HG03442 (cell line): ENCODE data around the gene NUP62CL.
A peak's percentile ranks its signal among the peaks of the same experiment; 100 is the strongest.
"Not testable (repeated sequence)": the region's sequence is repeated elsewhere in the genome, so short reads cannot be mapped to it uniquely, and the experiment has no call there.

Source experiments
- ATAC-seq: cut with Tn5 transposase; IDR thresholded peaks from one replicate; pipeline ENCODE4 v1.9.1; 2021; ENCODE audit warnings: mild to moderate bottlenecking, moderate library complexity; ENCODE audit not compliant: unreplicated experiment

Gene NUP62CL, protein sequence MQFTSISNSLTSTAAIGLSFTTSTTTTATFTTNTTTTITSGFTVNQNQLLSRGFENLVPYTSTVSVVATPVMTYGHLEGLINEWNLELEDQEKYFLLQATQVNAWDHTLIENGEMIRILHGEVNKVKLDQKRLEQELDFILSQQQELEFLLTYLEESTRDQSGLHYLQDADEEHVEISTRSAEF

DNA sequence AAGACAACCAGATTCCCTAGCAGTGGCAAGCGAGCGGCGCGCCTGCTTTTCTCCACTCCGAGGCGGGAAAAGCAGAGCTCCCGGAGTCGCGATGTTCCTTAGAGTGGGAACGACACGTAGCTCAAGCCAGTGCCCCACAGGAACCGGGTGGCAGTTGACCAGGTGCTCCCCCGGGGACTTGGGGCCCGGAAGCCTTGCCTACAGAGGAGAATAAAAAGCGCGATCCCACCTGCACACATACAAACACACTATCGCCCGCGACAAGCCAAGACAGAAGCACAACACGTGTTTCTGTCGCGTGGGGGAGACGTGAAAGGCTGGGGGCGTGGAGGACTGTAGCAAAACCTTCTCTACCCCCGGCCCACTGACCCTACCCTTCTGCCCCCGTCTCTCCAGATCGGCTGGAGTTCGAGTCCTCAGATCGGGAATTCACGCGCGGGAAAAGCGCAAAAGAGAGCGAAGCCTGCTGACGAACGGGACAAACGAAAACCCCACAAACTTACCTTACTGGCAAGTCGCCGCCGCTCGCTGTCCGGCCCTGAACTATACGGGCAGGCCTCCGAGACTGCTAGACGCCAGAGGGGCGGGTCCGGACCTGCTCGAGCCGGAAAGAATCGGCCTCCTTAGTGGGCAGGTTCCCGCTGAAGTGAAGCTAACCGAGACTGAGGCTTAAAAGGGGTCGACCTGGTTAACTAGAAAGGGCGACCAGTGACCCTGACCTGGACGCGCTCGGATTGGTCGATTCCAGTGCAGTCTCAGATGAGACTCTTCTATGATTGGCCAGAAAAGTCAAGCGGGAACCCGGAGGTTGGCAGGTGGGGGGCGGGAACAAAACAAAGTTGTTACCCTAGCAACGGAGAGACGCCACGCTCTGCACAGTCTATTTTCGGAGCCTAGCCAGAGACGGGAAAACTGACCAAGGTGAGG, at the start of gene NUP62CL, which contains the start of gene DNAAF6:
Gene NUP62CL, minus strand, starts transcription at position 664 of the 927 bp plus-strand sequence. CDS start 31,287 bp downstream, outside the sequence.
Gene DNAAF6, plus strand, starts transcription at position 842 of the 927 bp plus-strand sequence. CDS start 6,265 bp downstream, outside the sequence.
- ATAC-seq, result peak; percentile 97

GRCh38 chrX:107228486-107228819, 22.2 kb upstream of the NUP62CL start:
- no peak for ATAC-seq

DNA sequence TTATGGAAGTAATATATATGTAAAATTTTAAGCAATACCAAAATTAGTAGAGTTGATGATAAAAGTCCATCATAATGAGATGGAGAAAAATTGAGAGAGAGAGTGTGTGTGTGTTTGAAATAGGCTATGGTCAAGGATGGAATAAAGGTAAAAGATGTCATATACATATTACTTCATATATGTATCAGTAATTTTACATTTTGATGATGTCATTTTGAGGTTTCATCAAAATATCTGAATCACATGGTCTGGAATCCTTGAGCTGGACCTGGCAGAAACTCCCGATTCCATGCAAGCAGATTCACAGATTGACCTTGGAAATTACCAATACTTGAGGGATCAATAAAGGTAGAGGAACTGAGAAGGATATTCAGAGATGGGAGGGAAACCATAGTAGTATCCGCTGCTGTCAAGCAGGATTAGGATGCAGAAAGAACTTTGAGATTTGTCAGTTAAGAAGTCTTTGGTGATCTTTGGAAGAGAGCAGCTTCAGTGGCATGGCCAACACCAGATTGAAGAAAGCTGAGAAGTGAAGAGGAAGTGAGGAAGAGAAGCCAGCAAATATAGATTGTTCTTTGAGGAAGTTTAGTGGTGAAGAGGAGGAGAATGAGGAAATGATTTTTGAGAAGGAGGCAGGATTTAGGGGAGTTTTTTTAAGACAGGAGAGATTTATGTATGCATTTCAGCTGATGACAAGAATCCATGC, 21.7 kb upstream of the NUP62CL start:
- no peak for ATAC-seq

- ATAC-seq, result no peak
These were observed 20.5 kb upstream of the NUP62CL start for GRCh38 chrX:107226757-107227156.

- ATAC-seq, result no peak
These were observed 7.2 kb upstream of the NUP62CL start for GRCh38 chrX:107213477-107213876.

- ATAC-seq, result no peak
These were observed 1.7 kb upstream of the NUP62CL start for GRCh38 chrX:107207943-107208342.

GRCh38 chrX:107207089-107207488, 856 bp upstream of the NUP62CL start:
- ATAC-seq, result no peak

DNA sequence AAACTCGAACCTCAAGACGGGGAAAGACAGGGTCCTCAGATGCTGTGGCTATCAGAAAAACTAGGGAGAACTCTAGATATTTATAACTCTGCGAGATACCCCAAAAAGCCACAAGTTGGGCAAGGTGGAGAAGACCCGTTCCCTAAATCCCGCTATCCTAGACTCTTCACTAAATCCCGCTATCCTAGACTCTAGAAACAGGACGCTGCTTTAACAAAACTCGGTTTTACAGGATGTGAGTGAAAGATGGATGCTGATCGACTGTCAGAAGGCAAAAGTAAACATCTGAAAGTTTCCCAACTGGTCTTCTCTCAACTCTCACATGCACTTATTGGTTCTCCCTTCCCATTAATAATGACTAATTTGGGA, 448 bp upstream of the NUP62CL start:
- no peak for ATAC-seq

- no peak for ATAC-seq
These were observed 2.1 kb downstream of the NUP62CL start for GRCh38 chrX:107204068-107204605.

GRCh38 chrX:107199491-107199890, 6.7 kb downstream of the NUP62CL start:
- ATAC-seq, result no peak

DNA sequence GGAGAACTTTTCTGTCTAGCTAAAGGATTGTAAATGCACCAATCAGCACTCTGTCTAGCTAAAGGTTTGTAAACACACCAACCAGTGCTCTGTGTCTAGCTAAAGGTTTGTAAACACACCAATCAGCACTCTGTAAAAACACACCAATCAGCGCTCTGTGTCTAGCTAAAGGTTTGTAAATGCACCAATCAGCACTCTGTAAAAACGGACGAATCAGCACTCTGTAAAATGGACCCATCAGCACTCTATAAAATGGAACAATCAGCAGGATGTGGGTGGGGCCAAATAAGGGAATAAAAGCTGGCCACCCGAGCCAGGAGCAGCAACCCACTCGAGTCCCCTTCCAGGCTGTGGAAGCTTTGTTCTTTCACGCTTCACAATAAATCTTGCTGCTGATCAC, 8.2 kb downstream of the NUP62CL start:
- ATAC-seq, result not testable (repeated sequence)

- ATAC-seq, result no peak
These were observed 8.9 kb downstream of the NUP62CL start for GRCh38 chrX:107197319-107197718.

- no peak for ATAC-seq
These were observed 34.7 kb downstream of the NUP62CL start for GRCh38 chrX:107171369-107172102.

GRCh38 chrX:107168712-107169111, 37.5 kb downstream of the NUP62CL start:
- no peak for ATAC-seq

DNA sequence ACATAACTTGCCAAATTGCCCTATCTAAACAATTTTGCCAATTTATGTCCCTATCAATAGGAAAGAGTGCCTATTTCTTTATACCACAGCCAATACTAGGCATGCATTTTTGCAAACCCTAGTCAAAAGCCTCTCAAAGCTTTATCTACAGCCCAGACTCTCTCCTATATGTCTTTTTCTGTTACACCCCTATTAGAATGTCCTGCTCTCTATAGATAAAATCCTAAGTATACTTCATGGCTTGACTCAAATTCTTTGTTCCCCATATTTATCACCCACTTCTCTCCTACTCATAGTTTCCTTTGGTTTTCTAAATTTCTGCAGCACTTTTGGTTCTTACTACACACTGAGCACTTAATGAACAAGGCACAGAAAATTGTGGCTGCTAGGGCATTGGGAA, 38.0 kb downstream of the NUP62CL start:
- no peak for ATAC-seq

- ATAC-seq, result no peak
These were observed 38.9 kb downstream of the NUP62CL start for GRCh38 chrX:107167163-107167921.

GRCh38 chrX:107157618-107158017, 48.6 kb downstream of the NUP62CL start:
- ATAC-seq, result not testable (repeated sequence)

DNA sequence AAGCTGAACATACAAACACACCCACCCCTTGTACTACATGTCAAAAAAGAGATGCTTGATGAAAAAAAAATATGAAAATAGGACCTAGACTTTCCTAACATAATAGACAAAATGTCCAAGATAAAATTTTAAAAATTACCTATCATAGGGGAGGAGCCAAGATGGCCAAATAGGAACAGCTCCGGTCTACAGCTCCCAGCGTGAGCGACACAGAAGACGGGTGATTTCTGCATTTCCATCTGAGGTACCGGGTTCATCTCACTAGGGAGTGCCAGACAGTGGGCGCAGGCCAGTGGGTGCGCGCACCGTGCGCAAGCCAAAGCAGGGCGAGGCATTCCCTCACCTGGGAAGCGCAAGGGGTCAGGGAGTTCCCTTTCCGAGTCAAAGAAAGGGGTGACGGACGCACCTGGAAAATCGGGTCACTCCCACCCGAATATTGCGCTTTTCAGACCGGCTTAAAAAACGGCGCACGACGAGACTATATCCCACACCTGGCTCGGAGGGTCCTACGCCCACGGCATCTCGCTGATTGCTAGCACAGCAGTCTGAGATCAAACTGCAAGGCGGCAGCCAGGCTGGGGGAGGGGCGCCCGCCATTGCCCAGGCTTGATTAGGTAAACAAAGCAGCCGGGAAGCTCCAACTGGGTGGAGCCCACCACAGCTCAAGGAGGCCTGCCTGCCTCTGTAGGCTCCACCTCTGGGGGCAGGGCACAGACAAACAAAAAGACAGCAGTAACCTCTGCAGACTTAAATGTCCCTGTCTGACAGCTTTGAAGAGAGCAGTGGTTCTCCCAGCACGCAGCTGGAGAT, 50.4 kb downstream of the NUP62CL start:
- not testable (repeated sequence) for ATAC-seq
